GM18873 (cell line): ENCODE measurements around the gene BABAM2.
"Not testable (repeated sequence)": the region's sequence is repeated elsewhere in the genome, so short reads cannot be mapped to it uniquely, and the experiment has no call there.

Experiments
- ATAC-seq: cut with Tn5 transposase; IDR thresholded peaks from one replicate; pipeline ENCODE4 v1.9.1; 2021; ENCODE audit warnings: mild to moderate bottlenecking, moderate library complexity, moderate number of reproducible peaks; ENCODE audit not compliant: unreplicated experiment, low FRiP score

Gene BABAM2

GRCh38 chr2:28224648-28225472 lies 334.3 kb downstream of the BABAM2 start:
- ATAC-seq = no peak

- ATAC-seq = no peak
Measured at GRCh38 chr2:28225473-28226080, 335.0 kb downstream of the BABAM2 start.

- no peak for ATAC-seq
Measured at GRCh38 chr2:28226558-28226957, 336.0 kb downstream of the BABAM2 start.

- no peak for ATAC-seq
Measured at GRCh38 chr2:28227498-28227897, 337.0 kb downstream of the BABAM2 start.

- ATAC-seq = no peak
Measured at GRCh38 chr2:28228434-28228995, 338.0 kb downstream of the BABAM2 start.

- no peak for ATAC-seq
Measured at GRCh38 chr2:28231110-28231631, 340.6 kb downstream of the BABAM2 start.

- no peak for ATAC-seq
Measured at GRCh38 chr2:28232295-28232694, 341.8 kb downstream of the BABAM2 start.

- ATAC-seq = no peak
Measured at GRCh38 chr2:28233164-28233676, 342.7 kb downstream of the BABAM2 start.

- no peak for ATAC-seq
Measured at GRCh38 chr2:28234807-28235206, 344.3 kb downstream of the BABAM2 start.

- ATAC-seq = no peak
Measured at GRCh38 chr2:28239207-28239606, 348.7 kb downstream of the BABAM2 start.

GRCh38 chr2:28240937-28241336 lies 350.4 kb downstream of the BABAM2 start:
- ATAC-seq = no peak

- ATAC-seq = no peak
Measured at GRCh38 chr2:28247290-28247689, 356.8 kb downstream of the BABAM2 start.

- no peak for ATAC-seq
Measured at GRCh38 chr2:28247734-28248133, 357.2 kb downstream of the BABAM2 start.

GRCh38 chr2:28248511-28248910 lies 358.0 kb downstream of the BABAM2 start:
- no peak for ATAC-seq

GRCh38 chr2:28250006-28250405 lies 359.5 kb downstream of the BABAM2 start:
- no peak for ATAC-seq

- ATAC-seq = no peak
Measured at GRCh38 chr2:28251337-28251736, 360.8 kb downstream of the BABAM2 start.

- ATAC-seq = peak; percentile 76
Measured at GRCh38 chr2:28252311-28252710, 361.8 kb downstream of the BABAM2 start.

- no peak for ATAC-seq
Measured at GRCh38 chr2:28253543-28253942, 363.0 kb downstream of the BABAM2 start.

GRCh38 chr2:28255231-28255630 lies 364.7 kb downstream of the BABAM2 start:
- not testable (repeated sequence) for ATAC-seq

GRCh38 chr2:28257182-28257581 lies 366.7 kb downstream of the BABAM2 start:
- ATAC-seq = no peak

GRCh38 chr2:28259226-28259625 lies 368.7 kb downstream of the BABAM2 start:
- ATAC-seq = not testable (repeated sequence)
